HG03280 (cell line): ENCODE results near the gene LRP5.
"Not testable (repeated sequence)": the region's sequence is repeated elsewhere in the genome, so short reads cannot be mapped to it uniquely, and the experiment has no call there.

Experiments
- ATAC-seq: cut with Tn5 transposase; IDR thresholded peaks from one replicate; pipeline ENCODE4 v1.9.1; 2021; ENCODE audit warnings: mild to moderate bottlenecking, moderate library complexity; ENCODE audit not compliant: unreplicated experiment

Gene LRP5

DNA sequence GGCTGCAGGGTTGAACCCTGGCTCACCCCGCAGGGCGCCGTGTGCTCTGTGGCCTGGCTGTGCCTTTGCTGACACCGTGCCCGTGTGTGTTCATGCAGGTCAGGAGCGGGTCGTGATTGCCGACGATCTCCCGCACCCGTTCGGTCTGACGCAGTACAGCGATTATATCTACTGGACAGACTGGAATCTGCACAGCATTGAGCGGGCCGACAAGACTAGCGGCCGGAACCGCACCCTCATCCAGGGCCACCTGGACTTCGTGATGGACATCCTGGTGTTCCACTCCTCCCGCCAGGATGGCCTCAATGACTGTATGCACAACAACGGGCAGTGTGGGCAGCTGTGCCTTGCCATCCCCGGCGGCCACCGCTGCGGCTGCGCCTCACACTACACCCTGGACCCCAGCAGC is 101.2 kb downstream of the LRP5 start:
- no peak for ATAC-seq

DNA sequence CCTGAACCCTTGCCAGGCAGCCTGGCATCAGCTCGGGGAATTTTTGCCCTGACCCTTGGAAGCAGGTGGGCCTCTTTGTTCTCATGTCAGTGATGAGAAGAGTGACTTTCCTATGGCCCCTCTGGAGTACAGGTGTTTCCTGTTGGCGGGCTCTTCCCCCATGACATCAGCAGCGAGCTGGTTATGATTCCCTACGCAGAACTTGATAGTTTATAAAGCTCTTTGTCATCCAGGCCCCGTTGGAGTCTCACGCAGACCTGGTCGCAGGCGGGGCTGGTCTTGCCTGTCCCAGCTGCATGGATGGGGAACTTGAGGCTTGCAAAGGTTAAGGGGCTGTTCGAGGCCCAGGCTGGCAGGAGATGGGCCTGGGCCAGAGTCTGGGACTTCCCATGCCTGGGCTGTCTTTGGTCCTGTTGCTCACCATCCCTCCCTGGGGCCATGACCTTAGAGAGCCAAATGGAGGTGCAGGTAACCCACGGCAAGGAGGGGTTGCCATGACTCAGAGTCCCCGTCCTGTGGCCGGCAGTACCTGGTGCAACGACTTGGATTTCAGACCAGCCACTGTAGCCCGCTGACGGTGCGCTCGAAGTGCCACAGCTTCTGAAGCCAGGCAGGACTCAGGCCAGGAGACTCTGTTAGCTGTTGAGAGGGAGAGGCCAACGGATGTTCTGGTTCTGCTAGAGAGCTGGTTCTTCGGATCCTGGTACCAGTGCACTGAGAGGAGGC is 102.3 kb downstream of the LRP5 start:
- no peak for ATAC-seq

DNA sequence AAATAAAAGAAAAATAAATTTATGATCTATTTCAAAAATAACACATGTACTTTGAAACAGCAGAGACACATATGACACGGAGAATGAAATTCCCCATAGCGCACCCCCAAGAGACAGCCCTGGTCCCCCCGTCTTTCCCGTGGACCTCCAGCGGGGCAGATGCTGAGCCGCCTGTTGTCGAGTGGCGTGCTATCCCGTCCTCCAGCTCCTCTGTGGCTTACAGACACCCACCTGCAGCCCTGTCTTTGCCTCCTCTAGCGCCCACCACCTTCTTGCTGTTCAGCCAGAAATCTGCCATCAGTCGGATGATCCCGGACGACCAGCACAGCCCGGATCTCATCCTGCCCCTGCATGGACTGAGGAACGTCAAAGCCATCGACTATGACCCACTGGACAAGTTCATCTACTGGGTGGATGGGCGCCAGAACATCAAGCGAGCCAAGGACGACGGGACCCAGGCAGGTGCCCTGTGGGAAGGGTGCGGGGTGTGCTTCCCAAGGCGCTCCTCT is 103.7 kb downstream of the LRP5 start:
- no peak for ATAC-seq

DNA sequence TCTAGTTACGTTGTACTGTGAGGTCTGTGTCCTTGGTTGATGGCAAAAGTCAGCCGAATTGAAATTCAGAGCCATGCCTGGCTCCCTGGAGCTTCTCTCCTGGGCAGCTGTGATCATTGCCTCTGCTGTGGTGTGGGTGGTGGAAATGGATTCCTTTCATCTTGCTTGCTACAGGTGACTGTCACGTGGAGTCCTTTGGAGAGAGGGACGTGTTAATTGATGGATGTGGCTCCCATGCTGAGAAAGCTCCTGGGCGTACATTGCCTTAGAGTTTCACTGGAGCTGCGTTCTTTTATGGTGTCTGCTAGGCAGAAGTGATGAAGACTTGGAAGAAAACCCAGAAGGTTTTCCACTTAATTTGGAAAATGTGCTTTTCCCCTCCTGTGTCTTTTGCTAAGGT is 106.3 kb downstream of the LRP5 start:
- ATAC-seq, result no peak

DNA sequence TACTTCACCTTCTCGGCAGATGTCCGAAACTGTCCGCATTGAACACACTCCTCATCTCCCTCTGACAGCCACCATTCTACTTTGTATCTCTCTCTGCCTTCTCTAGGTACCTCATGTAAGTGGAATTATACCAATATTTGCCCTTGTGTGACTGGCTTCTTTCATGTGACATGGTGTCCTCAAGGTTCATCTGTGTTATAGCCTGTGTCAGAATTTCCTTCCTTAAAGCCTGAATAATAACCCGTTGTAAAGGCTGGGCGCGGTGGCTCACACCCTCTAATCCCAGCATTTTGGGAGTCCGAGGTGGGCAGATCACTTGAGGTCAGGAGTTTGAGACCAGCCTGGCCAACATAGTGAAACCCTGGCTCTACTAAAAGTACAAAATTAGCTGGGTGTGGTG is 107.8 kb downstream of the LRP5 start:
- no peak for ATAC-seq

DNA sequence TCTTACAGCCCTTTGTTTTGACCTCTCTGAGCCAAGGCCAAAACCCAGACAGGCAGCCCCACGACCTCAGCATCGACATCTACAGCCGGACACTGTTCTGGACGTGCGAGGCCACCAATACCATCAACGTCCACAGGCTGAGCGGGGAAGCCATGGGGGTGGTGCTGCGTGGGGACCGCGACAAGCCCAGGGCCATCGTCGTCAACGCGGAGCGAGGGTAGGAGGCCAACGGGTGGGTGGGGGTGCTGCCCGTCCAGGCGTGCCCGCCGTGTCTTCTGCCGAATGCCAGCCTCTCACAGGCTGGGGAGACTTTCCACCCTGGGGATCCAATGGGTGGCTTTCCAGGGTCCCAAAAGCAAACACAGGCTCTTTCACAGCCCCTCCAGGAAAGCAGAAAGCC is 111.1 kb downstream of the LRP5 start:
- no peak for ATAC-seq

DNA sequence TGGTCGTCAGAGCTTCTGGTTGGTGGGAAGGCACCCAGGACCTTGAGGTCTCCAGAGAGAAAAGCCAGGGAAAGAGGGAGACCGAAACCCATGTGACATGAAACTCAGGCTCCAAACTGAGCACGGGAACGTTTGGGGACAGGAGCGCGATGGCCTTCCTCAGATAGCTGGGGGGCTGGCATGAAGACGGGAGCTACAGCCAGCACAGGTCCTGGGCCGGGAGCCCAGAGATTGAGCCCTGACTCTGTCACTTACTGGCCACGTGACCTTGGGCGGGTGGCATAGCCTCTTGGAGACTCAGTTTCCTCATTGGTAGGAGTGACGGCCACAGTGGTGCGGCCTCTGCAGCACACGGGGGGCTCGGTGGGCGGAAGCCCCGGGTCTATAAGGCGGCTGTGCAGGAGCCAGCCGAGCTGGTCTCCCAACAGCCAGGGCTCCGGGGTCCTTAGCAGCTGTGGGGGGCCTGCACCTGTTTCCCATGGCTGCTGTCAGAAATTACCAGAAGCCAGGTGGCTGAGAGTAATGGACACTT is 111.8 kb downstream of the LRP5 start:
- ATAC-seq, result no peak

DNA sequence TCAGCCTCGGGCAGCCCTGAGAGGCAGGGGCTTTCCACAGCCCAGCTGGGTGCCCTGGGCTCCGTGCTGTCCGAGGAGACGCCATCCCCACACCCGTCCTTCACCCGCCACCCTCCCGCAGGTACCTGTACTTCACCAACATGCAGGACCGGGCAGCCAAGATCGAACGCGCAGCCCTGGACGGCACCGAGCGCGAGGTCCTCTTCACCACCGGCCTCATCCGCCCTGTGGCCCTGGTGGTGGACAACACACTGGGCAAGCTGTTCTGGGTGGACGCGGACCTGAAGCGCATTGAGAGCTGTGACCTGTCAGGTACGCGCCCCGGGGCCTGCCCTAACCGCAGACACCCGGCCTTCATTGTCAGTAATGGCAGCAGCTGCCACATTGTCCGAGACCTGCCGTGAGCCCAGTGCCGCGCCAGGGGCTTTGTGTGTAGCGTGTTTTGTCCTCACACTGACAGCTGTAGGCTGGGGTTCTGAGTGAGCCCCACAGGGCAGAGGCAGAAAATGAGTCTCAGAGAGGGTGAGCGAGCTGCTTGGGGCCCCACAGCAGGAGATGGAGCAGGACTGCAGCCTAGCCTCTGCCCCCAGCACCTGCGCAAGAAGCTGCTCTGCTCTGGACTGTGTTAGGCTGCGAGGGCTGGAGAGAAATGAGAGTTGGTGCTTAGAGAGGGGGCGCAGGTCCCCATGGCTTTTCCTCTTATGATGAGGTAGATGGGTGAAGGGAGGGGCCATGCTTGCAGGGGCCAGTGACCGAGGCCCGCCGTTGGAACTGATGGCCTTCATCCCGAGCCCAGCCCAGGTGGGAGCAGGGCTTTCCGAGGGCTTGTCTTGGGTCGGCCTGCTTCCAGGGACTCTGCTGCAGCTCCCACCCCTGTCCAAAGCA is 112.8 kb downstream of the LRP5 start:
- ATAC-seq, result no peak

DNA sequence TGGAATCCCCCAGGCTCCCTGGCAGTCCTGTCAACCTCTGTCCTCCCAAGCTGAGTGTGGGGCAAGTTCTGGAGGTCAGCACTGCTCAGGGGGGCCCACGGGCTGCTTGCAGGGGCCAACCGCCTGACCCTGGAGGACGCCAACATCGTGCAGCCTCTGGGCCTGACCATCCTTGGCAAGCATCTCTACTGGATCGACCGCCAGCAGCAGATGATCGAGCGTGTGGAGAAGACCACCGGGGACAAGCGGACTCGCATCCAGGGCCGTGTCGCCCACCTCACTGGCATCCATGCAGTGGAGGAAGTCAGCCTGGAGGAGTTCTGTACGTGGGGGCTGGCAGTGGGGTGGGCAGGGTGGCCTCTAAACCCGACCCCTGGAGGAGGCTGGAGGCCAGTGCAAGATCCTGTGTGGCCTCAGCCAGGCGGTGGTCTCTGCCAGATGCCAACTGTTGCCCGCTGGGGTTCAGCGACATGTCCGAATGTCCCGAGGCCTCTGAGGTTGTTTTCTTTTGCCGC is 113.5 kb downstream of the LRP5 start:
- no peak for ATAC-seq

DNA sequence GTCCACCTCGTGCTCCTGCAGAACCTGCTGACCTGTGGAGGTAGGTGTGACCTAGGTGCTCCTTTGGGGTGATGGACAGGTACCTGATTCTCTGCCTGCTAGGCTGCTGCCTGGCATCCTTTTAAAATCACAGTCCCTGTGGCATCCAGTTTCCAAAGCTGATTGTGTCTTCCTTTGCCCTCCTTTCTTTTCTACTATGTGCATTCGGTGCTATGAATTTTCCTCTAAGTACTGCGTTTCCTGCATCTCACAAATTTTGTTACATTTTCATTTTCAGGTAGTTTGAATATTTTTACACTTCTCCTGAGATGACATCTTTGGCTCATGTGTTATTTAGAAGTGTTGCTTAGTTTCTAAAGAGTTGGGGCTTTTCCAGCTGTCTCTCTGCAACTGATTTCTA is 117.3 kb downstream of the LRP5 start:
- ATAC-seq, result no peak

DNA sequence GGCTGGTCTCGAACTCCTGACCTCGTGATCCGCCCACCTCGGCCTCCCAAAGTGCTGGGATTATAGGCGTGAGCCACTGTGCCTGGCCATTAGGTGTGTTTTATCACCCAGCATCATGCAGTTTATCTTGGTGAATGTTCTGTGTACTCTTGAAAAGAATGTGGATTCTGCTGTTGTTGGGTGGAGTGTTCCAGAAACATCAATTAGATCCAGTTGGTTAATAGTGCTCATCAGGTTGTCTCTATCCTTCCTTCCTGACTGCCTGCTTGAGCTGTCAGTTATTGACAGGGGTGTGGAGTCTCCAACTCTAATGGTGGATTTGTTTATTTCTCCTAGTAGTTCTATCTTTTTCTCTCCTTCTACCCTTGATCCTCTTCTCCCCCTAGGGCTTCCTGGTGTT is 118.0 kb downstream of the LRP5 start:
- no peak for ATAC-seq

DNA sequence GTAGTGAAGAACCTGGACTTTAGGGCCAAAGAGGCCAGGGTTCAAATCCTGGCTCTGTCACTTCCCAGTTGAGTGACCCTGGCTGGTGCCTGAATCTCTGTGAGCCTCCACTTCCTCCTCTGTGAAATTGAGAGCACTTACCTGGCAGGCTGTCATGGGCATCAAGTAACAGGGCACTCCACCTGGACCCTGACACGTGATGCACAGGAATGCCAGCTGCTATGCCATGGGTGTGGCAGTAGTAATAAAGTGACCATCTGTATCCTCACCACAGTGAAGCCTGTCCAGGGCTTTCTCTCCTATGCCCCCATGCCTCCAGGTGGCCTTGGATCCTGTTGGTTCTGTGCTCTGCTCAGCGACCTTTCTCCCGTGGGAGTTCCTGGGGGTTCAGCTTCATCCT is 118.4 kb downstream of the LRP5 start:
- ATAC-seq, result no peak

DNA sequence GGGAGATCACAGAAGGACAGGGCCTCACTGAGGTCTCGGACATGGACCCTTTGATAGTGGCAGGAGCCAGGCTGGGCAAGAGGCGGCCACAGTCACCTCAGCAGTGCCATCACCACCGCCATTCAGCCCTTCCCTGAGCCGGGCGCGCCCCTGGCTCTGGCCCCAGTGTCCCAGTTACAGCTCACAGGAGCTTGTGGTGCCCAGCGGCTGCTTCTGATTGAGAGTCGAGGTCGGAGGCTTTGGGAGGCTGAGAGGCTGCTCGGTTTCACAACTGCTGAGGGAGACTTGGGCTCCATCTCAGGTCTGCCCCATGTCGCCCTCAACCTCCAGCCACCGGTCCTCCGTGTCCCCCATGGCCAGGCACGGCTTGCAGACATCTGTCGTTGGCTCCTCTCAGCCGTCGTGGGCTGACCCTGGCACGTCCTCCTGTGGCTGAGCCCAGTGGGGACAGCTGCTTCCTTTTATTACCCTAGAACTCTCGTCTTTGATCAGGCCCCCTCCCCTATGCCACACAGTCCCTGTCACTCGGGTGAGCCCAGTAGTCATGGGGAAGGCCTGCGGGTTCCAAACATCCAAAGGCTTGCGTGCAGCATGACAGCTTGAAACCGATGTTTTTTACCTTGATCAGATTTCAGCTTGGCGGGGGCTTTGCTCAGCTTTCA is 119.7 kb downstream of the LRP5 start:
- ATAC-seq, result no peak

DNA sequence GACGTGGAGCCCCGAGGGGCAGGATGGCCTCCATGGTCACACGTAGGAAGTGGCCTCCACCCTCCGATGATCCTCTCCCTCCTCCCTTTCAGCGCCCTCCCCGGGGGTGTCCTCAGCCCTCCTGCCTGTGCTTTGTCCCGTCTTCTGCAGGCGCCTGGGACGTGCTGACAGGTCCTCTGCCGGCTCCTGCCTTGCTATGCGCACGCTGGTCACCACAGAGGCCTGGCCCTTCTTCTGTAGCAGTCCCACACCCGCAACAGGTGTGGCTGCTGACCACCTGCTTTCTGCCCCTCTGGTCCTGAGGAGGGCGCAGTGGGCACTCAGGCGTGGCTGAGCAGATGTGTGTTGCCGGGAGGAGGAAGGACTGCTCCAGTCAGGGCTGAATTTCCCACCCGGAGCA is 120.5 kb downstream of the LRP5 start:
- ATAC-seq, result no peak

DNA sequence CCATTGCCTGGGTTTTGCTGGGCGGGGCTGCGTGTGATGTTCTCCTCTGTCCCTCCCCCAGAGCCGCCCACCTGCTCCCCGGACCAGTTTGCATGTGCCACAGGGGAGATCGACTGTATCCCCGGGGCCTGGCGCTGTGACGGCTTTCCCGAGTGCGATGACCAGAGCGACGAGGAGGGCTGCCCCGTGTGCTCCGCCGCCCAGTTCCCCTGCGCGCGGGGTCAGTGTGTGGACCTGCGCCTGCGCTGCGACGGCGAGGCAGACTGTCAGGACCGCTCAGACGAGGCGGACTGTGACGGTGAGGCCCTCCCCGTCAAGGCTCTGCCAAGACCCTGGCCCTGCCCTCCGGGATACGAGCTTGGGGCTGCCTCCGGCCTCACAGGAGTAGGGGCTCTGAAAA is 121.2 kb downstream of the LRP5 start:
- ATAC-seq, result no peak

DNA sequence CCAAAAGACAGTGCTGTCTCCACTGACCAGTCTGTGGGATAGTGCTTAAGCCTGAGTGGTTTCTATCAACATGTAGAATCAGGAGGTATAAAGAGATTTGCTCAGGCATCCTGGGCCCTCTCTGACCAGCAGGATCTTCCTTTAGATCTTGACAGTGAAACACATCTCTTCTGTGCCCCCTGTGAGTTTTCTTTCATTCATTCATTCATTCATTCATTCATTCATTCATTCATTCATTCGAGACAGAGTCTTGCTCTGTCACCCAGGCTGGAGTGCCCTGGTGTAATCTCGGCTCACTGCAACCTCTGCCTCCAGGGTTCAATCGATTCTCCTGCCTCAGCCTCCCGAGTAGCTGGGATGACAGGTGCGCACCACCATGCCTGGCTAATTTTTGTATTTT is 121.8 kb downstream of the LRP5 start:
- not testable (repeated sequence) for ATAC-seq

DNA sequence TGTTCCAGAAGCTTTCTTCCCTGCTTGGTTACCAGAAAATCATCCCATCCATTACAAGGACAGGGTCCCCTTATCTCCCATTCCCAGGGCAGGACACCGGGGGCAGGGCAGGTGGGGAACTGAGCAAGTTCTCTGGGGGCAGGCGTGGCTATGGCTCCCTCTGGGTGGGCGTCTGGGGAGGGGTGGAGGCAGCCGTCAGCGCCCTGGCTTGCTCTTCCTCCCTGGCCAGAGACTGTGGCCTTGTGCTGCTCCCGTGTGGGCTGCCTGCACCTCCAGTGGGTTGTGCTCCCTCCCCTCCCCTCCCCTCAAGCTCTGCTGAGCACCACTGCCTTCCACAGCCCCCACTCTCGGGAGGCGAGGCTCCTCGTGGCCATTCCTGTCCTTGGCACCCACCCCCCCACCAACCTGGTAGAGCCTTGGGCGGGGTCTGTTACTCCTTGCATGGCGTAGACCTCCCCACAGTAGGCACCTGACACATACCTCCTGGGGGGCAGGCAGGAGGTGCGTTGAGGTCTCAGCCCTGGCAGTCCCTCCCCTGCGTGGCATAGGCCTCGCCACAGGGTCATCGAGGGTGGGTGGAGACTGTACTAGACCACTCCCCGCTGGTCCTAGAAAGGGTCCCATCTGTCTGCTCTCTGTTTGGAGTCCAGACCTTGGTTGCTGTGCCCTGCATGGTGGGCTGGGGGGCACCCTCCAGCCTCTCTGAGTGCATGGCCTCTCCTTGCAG is 123.9 kb downstream of the LRP5 start:
- no peak for ATAC-seq

DNA sequence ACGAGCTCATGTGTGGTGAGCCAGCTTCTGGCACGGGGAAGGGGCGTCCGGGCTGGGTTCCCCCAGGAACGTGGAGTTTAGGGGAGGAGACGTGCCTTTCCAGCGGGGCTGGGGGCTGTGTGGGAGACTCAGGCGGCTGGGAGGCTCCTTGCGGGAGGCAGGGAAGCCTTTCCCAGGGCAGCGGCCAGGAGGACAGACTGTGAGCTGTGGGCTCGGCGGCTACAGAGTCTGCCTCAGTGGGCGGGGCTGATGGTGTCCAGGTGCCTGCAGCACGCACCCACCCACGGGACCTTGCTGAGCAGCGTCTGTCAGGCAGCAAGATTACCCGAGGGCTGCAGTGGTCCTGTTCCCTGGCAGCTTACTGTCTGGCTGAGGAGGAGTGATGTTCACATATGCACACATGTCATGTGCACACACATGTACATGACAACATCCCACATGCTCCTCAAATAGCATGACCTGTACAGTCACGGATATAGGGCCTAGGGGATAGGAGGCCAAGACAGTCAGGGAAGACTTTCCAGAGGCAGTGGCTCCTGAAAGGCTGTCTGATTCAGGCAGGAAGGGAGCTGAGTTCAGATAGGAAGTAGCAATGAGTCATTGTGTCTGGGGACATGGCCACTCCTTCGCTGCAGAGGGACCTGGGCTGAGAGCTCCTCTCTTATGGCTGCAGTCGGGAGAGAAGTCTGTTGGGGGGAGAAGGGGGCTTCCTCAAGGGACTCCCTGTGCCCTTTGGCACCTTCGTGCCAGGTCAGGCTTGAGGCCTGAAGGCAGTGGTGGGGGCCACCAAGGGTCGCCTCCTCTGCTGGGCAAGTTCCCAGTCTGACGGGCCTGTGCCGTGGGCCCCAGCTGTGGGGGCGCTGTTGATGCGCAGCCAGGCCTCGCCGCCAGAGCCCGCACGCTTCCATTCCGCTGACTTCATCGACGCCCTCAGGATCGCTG is 124.9 kb downstream of the LRP5 start:
- ATAC-seq, result no peak

DNA sequence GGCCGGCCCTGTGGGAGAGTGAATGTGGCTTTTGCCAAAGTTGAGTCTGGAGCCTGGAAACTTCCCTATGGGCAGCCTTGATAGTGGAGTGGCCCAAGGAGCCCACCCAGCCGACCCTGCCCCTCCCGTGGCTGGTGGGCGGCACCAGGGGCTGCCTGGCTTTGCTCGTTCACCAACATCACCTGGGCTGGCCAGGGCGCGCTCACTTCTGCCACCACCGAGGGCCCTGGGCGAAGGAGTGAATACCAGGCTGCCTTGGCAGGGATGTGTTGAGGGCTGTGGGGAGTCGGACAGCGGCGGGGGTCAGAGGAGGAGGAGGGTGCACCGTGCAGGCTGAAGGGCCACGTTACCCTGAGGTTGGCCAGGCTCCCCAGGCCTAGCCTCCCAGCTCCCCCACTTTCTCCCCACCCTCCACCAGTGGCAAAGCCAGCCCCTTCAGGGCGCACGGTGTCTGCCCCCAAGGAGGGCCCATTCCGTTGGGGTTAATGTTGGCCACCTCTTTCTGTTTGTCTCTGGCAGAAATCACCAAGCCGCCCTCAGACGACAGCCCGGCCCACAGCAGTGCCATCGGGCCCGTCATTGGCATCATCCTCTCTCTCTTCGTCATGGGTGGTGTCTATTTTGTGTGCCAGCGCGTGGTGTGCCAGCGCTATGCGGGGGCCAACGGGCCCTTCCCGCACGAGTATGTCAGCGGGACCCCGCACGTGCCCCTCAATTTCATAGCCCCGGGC is 125.7 kb downstream of the LRP5 start:
- ATAC-seq, result no peak
